Activated T-cell treated with anti-CD3 and anti-CD28 coated beads, Interleukin-2, amount 50 U/mL, for 4 hours (primary cell): ENCODE results near the gene CSNK1G1. TPM values are rescaled to one million over a fixed set of nuclear protein-coding genes. Genes with fewer than 3 reads are reported as not detected.
"Not testable (repeated sequence)": the region's sequence is repeated elsewhere in the genome, so short reads cannot be mapped to it uniquely, and the experiment has no call there.

ENCODE experiments used
- ATAC-seq, 2 donors: fragments of 200-7000 bp; cut with Tn5 transposase; one replicate each; pipeline ENCODE4 v1.10.0; 2021
- DNase-seq: peaks from one replicate; pipeline ENCODE4 v3.0.0-alpha.2; 2020
- H3K27me3 Mint-ChIP-seq: one replicate; pipeline ENCODE4 v1.8.0; 2021; ENCODE audit warnings: low read depth, mixed read lengths
- H3K36me3 Mint-ChIP-seq: one replicate; pipeline ENCODE4 v1.8.0; 2022; ENCODE audit warnings: mixed read lengths; ENCODE audit not compliant: insufficient read depth
- H3K4me1 Mint-ChIP-seq: one replicate; pipeline ENCODE4 v1.8.0; 2021; ENCODE audit warnings: low read depth, mixed read lengths
- H3K4me3 Mint-ChIP-seq: one replicate; pipeline ENCODE4 v1.8.0; 2021; ENCODE audit warnings: mild to moderate bottlenecking, moderate library complexity, mixed read lengths
- H3K9me3 Mint-ChIP-seq: one replicate; pipeline ENCODE4 v1.8.0; 2021; ENCODE audit warnings: mixed read lengths
- total RNA-seq, 3 donors: library from RNA; stranded (reverse); gene quantifications; one replicate each; pipeline ENCODE4 v1.2.1, GENCODE V29; 2021

Gene CSNK1G1
- 10 to 100 TPM; 24.4 to 27.4 (median 25.1) TPM for total RNA-seq

GRCh38 chr15:64355944-64356709 is at the start of gene CSNK1G1:
Gene CSNK1G1 (minus strand): TSS chr15:64356173. CDS start chr15:64300499, 55,674 bp downstream.
- H3K4me3 Mint-ChIP-seq: peak within 1 kb of the TSS; percentile 89
- ATAC-seq: peak; percentile 100
- no peaks in the 10 kb centered on the region for H3K27me3 Mint-ChIP-seq
- DNase-seq: peak; percentile 90
- no peaks in the 10 kb centered on the region for H3K9me3 Mint-ChIP-seq
- H3K36me3 Mint-ChIP-seq: no peaks in the 10 kb centered on the region
- peaks cover 15% of the 10 kb centered on the region for H3K4me1 Mint-ChIP-seq

DNA sequence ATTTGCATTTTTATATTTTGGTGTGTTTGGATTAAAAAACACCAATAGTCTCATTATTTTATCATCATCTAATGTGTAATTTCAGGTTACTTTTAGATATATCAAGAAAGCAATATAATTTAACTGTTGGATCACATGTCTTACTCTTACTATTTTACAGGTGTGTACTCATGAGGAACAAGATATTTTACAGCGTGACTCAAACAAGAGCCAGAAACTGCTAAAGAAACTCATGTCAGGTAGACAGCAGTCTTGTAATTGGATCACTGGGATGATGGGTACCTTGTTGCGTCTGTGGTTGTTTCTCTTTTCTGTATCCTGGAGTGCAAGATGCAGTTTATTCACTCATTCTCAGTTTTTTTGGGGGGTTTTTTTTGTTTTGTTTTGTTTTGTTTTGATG is 44.6 kb upstream of the CSNK1G1 start:
- no peak overlapping the region for H3K4me3 Mint-ChIP-seq
- no peaks in the 10 kb centered on the region for H3K4me1 Mint-ChIP-seq
- H3K36me3 Mint-ChIP-seq: peaks cover 25% of the 10 kb centered on the region
- H3K27me3 Mint-ChIP-seq: no peaks in the 10 kb centered on the region
- DNase-seq: no peak
- no peaks in the 10 kb centered on the region for H3K9me3 Mint-ChIP-seq
- ATAC-seq: no peak

DNA sequence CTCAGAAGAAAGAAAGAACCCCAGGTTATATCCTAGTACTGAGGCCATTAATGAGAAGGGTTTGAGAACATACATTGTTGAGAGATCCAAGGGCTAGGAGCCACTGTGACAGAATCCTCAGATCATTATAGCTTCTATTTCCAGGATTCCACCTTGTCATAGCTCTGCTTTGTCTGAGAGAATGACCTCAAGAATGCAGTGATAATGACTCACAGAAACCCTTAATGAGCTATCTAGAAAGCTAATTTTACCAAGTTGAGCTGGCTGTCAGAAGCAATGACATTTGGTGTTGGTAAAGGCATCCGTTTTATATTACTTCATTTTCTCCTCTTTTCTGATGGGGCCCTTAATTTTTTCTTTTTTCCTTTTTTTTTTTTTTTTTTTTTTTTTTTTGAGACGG is 42.6 kb upstream of the CSNK1G1 start:
- Mint-ChIP-seq H3K4me3 (no peak overlapping the region), H3K4me1 (peaks cover 2% of the 10 kb centered on the region), H3K9me3 (no peaks in the 10 kb centered on the region), H3K36me3 (peaks cover 33% of the 10 kb centered on the region), H3K27me3 (no peaks in the 10 kb centered on the region)
- ATAC-seq (no peak), DNase-seq (no peak)

- peaks cover 33% of the 10 kb centered on the region for H3K36me3 Mint-ChIP-seq
- DNase-seq (no peak), ATAC-seq (no peak)
- peaks cover 4% of the 10 kb centered on the region for H3K4me1 Mint-ChIP-seq
- no peaks in the 10 kb centered on the region for H3K9me3 Mint-ChIP-seq
- H3K27me3 Mint-ChIP-seq: no peaks in the 10 kb centered on the region
- no peak overlapping the region for H3K4me3 Mint-ChIP-seq
These were observed 40.8 kb upstream of the CSNK1G1 start for GRCh38 chr15:64396789-64397188.

- Mint-ChIP-seq H3K4me1 (peaks cover 18% of the 10 kb centered on the region), H3K36me3 (peaks cover 26% of the 10 kb centered on the region)
- not testable (repeated sequence) for ATAC-seq, H3K4me3 Mint-ChIP-seq, H3K9me3 Mint-ChIP-seq, DNase-seq, H3K27me3 Mint-ChIP-seq
These were observed 36.5 kb upstream of the CSNK1G1 start for GRCh38 chr15:64392471-64392870.

- Mint-ChIP-seq H3K27me3 (no peaks in the 10 kb centered on the region), H3K4me3 (peak overlapping the region; percentile 90), H3K9me3 (no peaks in the 10 kb centered on the region), H3K4me1 (peaks cover 20% of the 10 kb centered on the region), H3K36me3 (peaks cover 9% of the 10 kb centered on the region)
- DNase-seq: no peak
- ATAC-seq: no peak
These were observed 33.1 kb upstream of the CSNK1G1 start for GRCh38 chr15:64389036-64389435.

DNA sequence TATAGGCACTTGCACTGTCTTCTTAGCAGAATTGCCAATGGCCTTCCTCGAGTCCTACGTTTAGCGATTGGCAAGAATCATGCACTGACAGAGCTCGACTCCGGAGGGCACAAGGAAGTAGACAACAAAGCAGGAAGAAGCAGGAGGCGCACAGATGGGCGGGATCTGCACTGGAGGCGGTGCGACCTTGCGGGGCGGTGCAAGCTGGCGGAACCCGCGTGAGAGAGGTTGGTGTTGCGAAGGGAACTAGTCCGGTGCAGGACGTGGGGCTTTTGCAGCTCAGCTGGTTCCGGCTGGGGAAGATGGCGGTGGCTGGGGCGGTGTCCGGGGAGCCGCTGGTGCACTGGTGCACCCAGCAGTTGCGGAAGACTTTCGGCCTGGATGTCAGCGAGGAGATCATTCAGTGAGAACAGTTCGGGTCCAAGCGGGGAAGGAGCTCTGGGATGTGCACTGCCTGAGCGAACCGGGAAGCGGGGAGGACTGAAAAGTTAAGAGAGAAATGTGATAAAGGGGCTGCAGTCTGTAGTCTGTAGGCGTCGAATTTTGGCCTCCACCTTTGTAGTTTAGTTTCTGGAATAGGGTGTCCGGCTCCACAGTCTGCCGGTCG is 31.7 kb upstream of the CSNK1G1 start, which contains the start of gene TRIP4:
Gene TRIP4 (plus strand): TSS at position 275 of the 607 bp plus-strand sequence. CDS start 28 bp downstream, at position 303.
- Mint-ChIP-seq H3K27me3 (no peaks in the 10 kb centered on the region), H3K36me3 (peaks cover 4% of the 10 kb centered on the region), H3K4me1 (peaks cover 18% of the 10 kb centered on the region), H3K9me3 (no peaks in the 10 kb centered on the region), H3K4me3 (peak within 1 kb of the TSS; percentile 90)
- ATAC-seq: peak; percentile 100
- DNase-seq: peak; percentile 93

DNA sequence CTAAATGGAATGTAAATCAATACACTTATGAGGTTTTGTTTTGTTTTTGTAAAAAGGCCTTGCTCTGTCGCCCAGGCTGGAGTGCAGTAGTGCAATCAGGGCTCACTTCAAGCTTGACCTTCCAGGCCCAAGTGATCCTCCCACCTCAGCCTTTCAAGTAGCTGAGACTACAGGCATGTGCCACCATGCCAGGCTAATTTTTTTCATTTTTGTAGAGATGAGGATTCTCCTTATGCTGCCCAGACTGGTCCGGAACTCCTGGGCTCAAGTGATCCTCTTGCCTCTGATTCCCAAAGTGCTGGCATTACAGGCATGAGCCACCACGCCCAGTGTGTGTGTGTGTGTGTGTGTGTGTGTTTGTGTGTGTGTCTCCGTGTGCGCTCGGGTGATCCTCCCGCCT is 30.3 kb upstream of the CSNK1G1 start:
- Mint-ChIP-seq H3K4me1 (peaks cover 23% of the 10 kb centered on the region), H3K36me3 (peaks cover 4% of the 10 kb centered on the region), H3K4me3 (peak overlapping the region; percentile 70), H3K27me3 (no peaks in the 10 kb centered on the region), H3K9me3 (no peaks in the 10 kb centered on the region)
- DNase-seq (no peak), ATAC-seq (no peak)

- Mint-ChIP-seq H3K9me3 (no peaks in the 10 kb centered on the region), H3K27me3 (no peaks in the 10 kb centered on the region), H3K36me3 (no peaks in the 10 kb centered on the region), H3K4me3 (no peak overlapping the region), H3K4me1 (peaks cover 21% of the 10 kb centered on the region)
- ATAC-seq: no peak
- no peak for DNase-seq
These were observed 27.8 kb upstream of the CSNK1G1 start for GRCh38 chr15:64383760-64384159.

DNA sequence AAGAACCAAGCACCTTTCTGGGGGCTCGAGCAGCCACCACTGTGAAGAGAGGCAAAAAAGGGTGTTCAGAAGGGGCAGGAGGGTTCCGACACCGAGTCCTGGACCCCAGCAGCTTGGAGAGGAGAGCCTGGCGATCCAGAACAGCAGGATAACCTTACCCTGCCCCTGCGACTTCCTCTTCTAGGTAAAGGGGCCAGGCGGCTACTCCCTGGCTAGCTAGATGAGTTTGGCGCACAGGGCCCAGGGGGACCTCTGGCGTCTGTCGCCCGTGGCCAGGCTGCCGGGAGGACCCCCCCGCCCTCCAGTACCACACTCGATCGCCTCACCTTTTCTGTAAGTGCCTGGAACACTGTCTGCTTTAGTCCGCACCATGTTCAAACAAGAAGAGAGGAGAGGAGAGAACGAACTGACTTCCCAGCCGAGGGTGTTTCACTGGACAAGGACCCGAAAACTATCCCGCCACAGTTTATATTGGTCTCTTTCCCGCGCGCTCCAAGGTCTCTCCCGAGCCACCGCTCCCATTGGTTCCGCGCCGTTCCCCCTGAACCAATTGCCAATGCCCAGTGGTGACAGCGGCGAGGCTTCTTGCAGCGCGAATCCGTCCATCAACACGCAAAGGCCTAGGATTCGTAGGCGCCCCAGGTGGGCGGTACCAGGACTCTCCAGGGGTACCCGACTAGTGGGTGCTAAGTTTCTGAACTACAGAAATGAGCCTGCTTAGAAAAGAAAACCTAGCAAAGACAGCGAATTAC is 25.2 kb upstream of the CSNK1G1 start, which contains the start of gene PCLAF:
Gene PCLAF (minus strand): TSS at position 442 of the 752 bp plus-strand sequence. CDS start 70 bp downstream, at position 372.
- peak within 1 kb of the TSS; percentile 83 for H3K4me3 Mint-ChIP-seq
- peak; percentile 100 for ATAC-seq
- no peaks in the 10 kb centered on the region for H3K36me3 Mint-ChIP-seq
- H3K9me3 Mint-ChIP-seq: no peaks in the 10 kb centered on the region
- DNase-seq: peak; percentile 82
- no peaks in the 10 kb centered on the region for H3K27me3 Mint-ChIP-seq
- H3K4me1 Mint-ChIP-seq: peaks cover 11% of the 10 kb centered on the region

DNA sequence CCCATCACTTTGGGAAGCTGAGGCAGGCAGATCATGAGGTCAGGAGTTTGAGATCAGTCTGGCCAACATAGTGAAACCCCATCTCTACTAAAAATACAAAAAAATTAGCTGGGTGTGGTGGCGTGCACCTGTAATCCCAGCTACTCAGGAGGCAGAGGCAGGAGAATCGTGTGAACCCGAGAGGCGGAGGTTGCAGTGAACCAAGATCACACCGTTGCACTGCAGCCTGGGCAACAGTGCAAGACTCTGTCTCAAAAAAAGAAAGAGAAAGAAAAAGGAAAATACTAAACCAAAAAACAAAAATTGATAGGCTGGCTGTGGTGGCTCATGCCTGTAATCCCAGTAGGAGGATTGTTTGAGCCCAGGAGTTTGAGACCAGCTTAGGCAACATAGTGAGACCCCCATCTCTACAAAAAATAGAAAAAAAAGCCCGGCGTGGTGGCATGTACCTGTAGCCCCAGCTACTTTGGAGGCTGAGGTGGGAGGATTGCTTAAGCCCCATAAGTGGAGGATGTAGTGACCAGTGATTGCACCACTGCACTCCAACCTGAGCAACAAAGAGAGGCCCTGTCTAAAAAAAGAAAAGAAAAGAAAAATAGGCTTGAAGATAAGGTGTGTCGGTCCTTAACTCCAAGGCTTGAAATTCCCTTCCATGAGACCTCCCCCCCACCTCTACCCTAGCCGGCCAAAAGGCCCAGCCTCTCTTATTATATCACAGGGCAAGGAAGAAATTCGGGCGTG is 24.3 kb upstream of the CSNK1G1 start:
- not testable (repeated sequence) for H3K36me3 Mint-ChIP-seq, H3K27me3 Mint-ChIP-seq, DNase-seq, H3K9me3 Mint-ChIP-seq, ATAC-seq
- peaks cover 11% of the 10 kb centered on the region for H3K4me1 Mint-ChIP-seq
- H3K4me3 Mint-ChIP-seq: peak overlapping the region; percentile 83

GRCh38 chr15:64379216-64379960 is 23.4 kb upstream of the CSNK1G1 start:
- H3K27me3 Mint-ChIP-seq: no peaks in the 10 kb centered on the region
- no peaks in the 10 kb centered on the region for H3K9me3 Mint-ChIP-seq
- ATAC-seq (no peak), DNase-seq (no peak)
- H3K4me1 Mint-ChIP-seq: peaks cover 11% of the 10 kb centered on the region
- H3K36me3 Mint-ChIP-seq: peaks cover 2% of the 10 kb centered on the region
- peak overlapping the region; percentile 46 for H3K4me3 Mint-ChIP-seq

GRCh38 chr15:64373360-64373759 is 17.4 kb upstream of the CSNK1G1 start:
- H3K36me3 Mint-ChIP-seq: peaks cover 2% of the 10 kb centered on the region
- no peak for ATAC-seq
- H3K27me3 Mint-ChIP-seq: no peaks in the 10 kb centered on the region
- no peaks in the 10 kb centered on the region for H3K9me3 Mint-ChIP-seq
- DNase-seq: no peak
- no peak overlapping the region for H3K4me3 Mint-ChIP-seq
- H3K4me1 Mint-ChIP-seq: peaks cover 6% of the 10 kb centered on the region
